22Rv1 (cell line): ENCODE measurements around the gene CCDC24.

Source experiments
- ZFX ChIP-seq: fragments of 450-650 bp; IDR thresholded peaks from 2 replicates; pipeline ENCODE4 v1.6.1; 2017; ENCODE audit warnings: antibody characterized with exemption, borderline replicate concordance
- TF ChIP-seq, protein P1 (sequence below): fragments of 450-650 bp; IDR thresholded peaks from 2 replicates; pipeline ENCODE4 v1.5.1; 2017; ENCODE audit warnings: mild to moderate bottlenecking

DNA sequence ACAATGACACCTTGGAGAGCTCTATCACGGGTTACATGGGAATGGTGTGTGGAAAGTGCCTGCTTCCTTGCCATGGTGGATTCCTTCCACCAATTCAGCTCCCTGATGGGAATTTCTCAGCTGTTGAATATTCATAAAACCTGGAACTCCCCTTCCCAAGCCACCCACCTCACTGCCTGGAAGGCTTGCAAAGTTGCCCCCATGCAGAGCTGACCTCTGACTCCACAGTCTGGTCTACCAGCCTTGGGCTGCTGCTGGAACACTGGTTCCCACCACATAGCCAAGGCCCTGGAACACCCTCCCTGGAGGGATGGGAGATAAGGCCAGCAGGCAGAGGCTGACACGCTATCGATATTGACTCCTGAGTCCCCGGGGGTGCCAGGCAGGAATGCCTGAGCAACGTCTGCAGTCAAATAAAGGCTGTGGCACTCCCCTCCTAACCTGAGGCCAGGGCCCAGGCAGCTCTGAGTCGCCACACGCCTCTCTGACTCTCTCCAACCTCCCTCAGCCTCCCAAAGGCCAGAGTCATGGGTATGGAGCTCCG lies 8.8 kb downstream of the CCDC24 start:
- TF ChIP-seq, protein P1, sequence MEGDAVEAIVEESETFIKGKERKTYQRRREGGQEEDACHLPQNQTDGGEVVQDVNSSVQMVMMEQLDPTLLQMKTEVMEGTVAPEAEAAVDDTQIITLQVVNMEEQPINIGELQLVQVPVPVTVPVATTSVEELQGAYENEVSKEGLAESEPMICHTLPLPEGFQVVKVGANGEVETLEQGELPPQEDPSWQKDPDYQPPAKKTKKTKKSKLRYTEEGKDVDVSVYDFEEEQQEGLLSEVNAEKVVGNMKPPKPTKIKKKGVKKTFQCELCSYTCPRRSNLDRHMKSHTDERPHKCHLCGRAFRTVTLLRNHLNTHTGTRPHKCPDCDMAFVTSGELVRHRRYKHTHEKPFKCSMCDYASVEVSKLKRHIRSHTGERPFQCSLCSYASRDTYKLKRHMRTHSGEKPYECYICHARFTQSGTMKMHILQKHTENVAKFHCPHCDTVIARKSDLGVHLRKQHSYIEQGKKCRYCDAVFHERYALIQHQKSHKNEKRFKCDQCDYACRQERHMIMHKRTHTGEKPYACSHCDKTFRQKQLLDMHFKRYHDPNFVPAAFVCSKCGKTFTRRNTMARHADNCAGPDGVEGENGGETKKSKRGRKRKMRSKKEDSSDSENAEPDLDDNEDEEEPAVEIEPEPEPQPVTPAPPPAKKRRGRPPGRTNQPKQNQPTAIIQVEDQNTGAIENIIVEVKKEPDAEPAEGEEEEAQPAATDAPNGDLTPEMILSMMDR, result no peak
- TF ChIP-seq ZFX, result no peak
